HG03135 (cell line): ENCODE data around the gene SMYD5.
"Not testable (repeated sequence)": the region's sequence is repeated elsewhere in the genome, so short reads cannot be mapped to it uniquely, and the experiment has no call there.

Experiments used
- ATAC-seq: cut with Tn5 transposase; IDR thresholded peaks from one replicate; pipeline ENCODE4 v1.9.1; 2021; ENCODE audit warnings: mild to moderate bottlenecking, moderate library complexity; ENCODE audit not compliant: unreplicated experiment

The SMYD5 gene

GRCh38 chr2:73258186-73258912 is 44.3 kb downstream of the SMYD5 start:
- ATAC-seq, result no peak

- no peak for ATAC-seq
Measured at GRCh38 chr2:73258913-73259215, 44.8 kb downstream of the SMYD5 start.

DNA sequence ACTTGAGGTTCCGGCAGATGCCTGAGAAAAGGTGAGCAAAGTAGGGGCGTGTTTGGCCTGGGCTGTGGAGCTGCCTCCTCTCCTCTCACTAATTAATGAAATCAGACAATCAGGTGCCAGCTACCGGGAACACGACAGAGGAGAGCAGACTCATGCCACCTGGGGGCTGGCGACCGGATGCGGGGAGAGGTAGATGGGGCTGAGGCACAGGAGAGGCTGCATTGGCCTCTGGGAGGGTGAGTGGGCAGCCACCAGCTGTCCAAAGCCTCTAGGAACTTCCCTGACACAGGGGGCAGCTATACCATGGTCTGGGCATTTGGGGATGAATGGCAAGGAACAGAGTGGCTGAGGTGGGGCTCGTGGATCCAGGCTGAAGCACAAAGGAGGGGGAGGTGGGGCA is 45.2 kb downstream of the SMYD5 start:
- ATAC-seq, result no peak

DNA sequence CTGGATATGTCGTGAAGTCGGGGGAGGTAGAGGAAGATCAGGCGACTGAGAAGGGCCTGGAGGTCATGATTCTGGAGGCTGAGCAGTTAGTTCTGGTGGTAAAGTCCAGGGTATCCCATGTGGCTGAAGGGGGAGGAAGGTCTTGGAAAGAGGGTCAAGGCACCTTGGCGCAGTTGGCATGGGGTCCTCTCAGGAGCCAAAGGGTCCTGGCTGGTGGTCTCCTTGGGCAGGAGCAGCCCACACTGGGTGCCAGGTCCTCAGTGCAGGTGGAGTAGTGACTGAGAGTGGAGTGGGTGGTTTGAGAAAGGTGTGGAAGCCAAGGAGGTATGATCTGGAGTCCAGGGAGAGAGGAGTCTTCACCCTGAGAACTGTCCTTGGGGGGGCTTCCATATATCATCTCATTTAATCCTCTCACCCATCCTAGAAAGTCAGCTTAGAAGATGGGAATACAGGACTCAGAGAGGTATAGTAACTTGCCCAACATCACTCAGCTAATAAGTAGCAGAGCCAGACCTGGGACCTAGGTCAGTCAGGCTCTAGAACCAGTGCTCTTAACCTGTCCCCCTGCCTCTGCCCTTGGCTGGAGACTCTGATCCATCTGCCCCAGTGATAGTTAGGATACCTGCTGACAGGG is 45.8 kb downstream of the SMYD5 start:
- ATAC-seq, result no peak

DNA sequence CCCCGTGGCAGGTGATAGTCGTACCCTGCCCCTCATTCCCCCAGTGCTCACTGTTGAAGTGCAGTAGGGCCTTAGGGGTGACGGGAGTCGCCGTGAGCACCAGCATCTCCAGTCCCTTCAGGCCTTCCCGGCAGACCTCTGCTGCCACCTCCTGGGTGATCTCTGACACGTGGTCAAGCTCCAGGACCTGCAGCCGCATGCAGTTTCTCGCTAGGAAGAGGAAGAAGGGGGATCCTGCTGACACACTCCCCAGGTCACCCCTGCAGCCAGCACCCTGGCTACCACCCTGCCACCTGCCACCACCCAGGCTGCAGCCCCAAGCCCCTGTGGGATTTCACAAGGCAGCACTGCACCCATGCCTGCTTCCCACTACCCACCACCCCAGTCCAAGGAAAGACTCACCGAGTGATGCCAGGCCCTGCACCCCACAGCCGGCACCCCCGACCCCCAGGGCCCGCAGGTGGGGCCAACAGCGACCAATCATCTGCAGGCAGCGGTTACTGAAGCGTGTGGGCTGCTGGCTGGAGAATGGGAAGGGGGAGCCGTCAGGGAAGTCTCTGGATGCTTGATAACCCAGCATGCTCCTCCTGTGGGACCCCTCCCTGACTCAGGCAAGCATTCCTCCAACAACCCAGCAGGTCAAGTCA is 46.4 kb downstream of the SMYD5 start:
- ATAC-seq, result no peak

- no peak for ATAC-seq
Measured at GRCh38 chr2:73262108-73262651, 48.1 kb downstream of the SMYD5 start.

- not testable (repeated sequence) for ATAC-seq
Measured at GRCh38 chr2:73262691-73263429, 48.8 kb downstream of the SMYD5 start.

- ATAC-seq, result no peak
Measured at GRCh38 chr2:73263540-73264331, 49.7 kb downstream of the SMYD5 start.

DNA sequence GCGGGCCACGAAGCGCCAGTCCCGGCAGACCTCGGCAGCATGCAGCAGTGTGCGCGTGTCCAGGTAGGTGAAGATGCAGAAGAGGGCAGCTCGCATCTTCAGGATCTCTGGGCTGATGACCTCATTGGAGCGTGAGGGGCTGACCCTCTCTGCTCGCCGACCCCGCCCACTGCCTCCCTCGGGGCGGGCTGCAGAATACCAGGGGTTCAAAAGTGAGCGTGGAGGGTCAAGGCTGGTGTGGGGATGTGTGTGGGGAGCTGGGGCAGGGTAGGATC is 50.2 kb downstream of the SMYD5 start:
- no peak for ATAC-seq

DNA sequence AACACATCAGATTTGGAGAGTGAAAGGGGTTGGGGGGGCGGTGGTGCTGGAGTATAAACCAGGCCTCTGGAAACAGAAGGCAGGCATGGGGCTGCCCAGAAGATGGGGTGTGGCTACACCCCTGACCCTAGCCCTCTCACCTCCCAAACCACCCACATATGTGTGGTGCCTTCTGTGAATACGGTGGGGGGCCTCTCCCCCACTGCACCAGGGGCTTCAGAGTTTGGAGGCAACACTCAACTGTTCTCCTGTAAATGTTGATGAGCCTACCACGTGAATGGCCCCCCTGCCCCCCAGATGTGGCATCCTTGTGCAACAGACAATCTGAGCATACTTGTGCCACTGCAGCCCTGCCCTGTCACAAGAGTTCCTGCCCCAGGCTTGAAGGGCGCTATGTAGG is 50.7 kb downstream of the SMYD5 start:
- no peak for ATAC-seq

DNA sequence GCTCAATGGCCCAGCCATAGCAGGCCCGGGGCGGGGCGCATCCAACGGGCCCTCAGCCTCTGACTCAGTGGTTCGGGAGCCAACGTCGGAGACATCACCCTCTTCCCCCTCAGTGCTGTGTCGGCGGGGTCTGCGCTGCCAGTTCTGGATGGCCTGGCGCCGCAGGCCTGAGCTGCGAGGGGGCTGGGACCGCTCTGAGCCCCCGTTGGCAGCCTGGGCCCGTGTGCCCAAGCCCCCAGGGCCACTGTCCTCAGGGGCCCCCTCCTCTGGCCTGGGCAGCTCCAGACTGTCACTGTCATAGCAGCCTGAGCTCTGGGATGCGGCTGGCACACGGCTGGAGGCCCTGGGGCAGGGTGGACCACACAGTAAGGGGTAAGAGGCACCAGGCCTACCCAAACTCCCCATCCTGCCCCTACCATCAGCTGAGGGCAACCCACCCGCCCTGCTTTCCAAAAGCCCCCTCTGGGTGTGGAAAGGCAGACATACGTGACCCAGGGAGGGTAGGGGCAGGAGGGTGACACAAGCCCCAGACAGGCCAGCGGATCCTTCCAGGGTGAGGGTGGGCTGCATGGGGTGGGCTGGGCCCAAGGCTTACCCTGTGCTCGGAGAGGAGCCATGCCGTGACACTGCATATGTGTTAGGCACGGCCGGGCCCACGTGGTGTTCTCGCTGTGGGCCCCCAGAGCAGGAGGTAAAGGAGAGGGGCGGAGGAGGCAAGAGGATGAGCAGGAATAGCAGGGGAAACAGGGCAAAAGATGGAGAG is 51.4 kb downstream of the SMYD5 start:
- ATAC-seq, result no peak

- no peak for ATAC-seq
Measured at GRCh38 chr2:73266061-73266901, 52.2 kb downstream of the SMYD5 start.

DNA sequence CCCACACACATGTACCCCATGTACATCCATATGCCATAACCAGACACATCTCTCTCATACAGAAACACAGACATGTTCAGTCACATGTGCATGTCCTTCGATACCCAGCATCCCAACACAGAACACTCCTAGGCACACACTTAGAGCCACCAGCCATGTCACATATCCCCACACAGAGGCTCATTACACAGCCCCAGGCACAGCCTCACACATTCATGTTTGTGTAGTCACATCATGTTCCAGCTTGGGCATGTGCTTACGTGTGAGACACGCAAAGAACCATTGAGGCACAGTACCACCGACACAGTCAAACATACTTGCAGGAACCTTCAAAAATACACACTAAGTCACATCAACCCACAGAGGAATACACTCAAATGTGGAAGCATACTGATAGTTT is 53.0 kb downstream of the SMYD5 start:
- no peak for ATAC-seq

DNA sequence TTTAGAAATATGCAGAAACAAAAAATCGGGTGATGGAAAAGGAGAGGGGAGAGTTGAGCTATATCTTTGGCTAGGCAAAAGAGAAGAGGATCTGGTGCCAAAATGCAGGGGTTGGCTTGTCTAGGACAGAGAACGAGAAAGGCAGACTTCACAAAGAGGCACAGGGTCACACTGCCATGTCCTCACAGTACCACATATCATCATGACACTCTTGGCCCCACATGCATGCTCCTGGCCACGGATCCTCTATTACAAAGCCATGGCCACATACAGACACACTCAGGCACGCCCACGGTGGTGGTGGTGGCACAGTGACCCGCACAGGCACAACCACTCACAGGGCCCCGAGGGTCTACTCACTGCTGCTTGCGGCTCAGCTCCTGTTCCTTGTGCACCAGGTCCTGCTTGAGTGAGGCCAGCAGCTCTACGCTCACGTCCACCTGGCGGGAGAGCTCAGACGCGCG is 54.4 kb downstream of the SMYD5 start:
- no peak for ATAC-seq

DNA sequence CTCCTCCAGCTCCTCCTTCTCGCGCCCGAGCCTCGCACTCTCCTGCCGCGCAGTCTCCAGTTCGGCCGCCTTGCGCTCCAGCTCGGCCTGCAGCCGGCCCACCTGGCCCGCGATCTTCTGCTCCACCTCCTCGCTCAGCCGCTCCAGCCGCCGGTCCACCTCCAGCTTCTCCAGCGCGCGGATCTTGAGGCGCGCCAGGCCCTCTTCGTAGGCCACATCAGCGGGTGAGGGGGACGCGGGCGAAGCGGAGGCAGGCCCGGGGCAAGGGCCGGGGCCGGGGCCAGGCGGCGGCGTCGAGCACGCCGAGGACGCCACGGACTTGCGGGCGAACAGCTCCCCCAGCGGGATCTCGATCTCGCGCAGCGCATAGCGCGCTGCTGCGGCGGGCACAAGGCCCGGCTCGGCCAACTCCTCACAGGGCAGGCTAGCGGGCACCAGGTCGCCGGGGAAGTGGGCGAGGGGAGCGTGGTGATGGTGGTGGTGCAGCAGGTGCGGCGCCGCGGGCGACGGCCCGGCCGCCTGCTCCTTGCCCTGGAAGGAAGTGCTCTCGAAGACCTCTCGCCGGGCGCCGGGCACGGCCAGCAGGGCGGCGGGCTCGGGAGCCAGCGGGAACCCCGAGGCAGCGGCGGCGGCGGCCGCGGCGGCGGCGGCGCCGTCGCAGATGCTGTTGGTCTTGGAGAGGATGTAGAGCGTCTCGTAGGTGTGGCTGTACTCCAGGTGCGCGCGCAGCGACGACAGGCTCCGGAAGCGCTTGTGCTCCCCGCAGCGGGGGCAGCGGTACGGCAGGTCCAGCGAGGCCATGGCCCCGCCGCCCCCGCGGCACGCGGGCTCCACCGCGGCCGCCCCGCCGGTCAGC is 55.0 kb downstream of the SMYD5 start:
- peak; percentile 88 for ATAC-seq

- no peak for ATAC-seq
Measured at GRCh38 chr2:73269686-73270465, 55.8 kb downstream of the SMYD5 start.

- no peak for ATAC-seq
Measured at GRCh38 chr2:73272270-73272669, 58.2 kb downstream of the SMYD5 start.
